ENCODE data around the gene ANKRD9. TPM values are rescaled to one million over a fixed set of nuclear protein-coding genes. Genes with fewer than 3 reads are reported as not detected.
"Not testable (repeated sequence)": the region's sequence is repeated elsewhere in the genome, so short reads cannot be mapped to it uniquely, and the experiment has no call there.

ANKRD9 gene
- total RNA-seq, 8 experiments from 2014 or later: 1.7 to 12.7 (median 7.6) TPM

DNA sequence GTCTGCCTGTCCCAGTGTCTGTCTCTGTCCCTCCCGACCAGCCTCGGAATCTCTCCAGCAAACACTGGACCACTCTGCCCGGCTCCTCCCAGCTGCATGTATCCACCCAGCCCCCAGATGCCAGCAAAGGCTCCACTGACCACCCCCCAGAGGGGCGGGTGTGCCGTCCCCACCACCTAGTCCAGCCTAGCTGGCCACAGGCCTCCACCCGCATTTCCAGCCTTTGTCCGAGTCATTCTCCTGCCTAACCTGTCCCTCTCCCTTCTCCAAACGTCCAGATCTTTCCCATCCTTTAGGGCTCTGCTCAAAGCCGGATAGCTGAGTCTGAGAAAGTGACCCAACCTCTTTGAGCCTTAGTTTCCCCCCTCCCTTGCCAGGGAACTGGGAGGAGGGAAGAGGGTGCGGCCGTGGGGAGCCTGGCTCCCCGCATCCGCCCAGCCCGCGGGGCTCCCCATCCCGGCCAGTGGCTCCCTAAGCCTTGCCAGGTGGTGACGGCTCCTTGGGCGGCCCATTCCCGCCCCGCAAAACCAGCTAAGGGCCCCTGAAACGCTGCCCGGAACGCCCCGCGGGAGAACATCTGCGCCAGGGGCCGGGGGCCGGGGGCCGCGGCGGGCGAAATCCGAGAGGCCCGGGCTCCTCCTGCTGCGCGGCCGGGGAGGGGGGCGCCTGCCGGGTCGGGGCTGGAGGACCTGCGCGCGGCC is 34.6 kb upstream of the ANKRD9 start:
- in situ Hi-C loops (cut with MboI; ENCODE audit: low pct_unique_long_range_greater_than_20kb in 2 of 9, low sequenced_read_pairs in 9 of 9, unreplicated experiment in 9 of 9): no loop called here
- Histone ChIP-seq H3K27ac (no peak overlapping the region), H3K4me3 (no peak overlapping the region), H3K4me1 (replicated peaks in 1 of 2) (peaks cover 5 to 19% of the 10 kb centered on the region in 2 donors)
- 0 to 67% (median 19%) methylated on average over 2 to 3 of the region's 43 CpGs; no CpG with 5 or more reads in 7 of the 10 experiments for WGBS, 10 experiments
- peak in 3 of 8 experiments; percentile 30 to 46 (median 32) for ATAC-seq (replicated peaks in 6 of 8)

DNA sequence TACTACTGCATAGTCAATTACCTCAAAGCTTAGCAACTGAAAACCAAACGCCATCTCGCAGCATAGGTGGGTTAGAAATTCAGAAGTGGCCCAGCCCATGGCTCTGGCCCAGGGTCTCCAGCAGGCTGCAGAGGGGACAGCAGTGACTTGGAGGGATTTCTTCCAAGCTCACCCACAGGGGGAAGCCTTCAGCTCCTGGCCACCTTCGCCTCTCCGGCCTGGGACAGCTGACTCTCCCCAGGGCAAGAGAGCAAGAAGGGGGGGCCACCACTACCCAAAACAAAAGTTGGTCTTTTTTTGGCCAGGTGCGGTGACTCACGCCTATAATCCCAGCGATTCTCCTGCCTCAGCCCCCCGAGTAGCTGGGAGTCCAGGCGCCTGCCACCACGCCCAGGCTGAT is 32.2 kb upstream of the ANKRD9 start:
- H3K4me3 ChIP-seq: no peak overlapping the region
- in situ Hi-C loops (cut with MboI; ENCODE audit: low pct_unique_long_range_greater_than_20kb in 2 of 9, low sequenced_read_pairs in 9 of 9, unreplicated experiment in 9 of 9): no loop called here
- peaks cover 5 to 19% of the 10 kb centered on the region in 2 donors for H3K4me1 ChIP-seq (replicated peaks in 1 of 2)
- H3K27ac ChIP-seq: no peak overlapping the region
- WGBS, 10 experiments: 70 to 100% (median 83%) methylated on average over 1 to 8 of the region's 10 CpGs; no CpG with 5 or more reads in 3 of the 10 experiments
- ATAC-seq (replicated peaks in 6 of 8): no peak

DNA sequence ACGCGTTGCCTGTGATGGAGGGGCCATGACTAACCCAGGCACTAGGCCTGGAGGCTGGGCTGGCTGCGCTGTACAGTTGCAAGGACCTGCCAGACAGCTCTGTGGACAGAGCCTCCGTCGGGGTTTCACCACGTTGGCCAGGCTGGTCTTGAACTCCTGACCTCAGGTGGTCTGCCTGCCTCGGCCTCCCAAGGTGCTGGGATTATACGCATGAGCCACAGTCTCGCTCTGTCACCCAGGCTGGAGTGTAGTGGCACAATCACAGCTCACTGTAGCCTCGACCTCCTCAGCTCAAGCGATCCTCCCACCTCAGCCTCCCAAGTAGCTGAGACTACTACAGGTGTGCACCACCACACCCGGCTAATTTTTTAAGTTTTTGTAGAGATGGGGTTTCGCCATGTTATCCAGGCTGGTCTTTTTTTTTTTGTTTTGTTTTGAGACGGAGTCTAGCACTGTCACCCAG is 31.5 kb upstream of the ANKRD9 start:
- ATAC-seq (replicated peaks in 6 of 8); H3K27ac ChIP-seq; in situ Hi-C loops (cut with MboI; ENCODE audit: low pct_unique_long_range_greater_than_20kb in 2 of 9, low sequenced_read_pairs in 9 of 9, unreplicated experiment in 9 of 9); H3K4me3 ChIP-seq: not testable (repeated sequence)
- WGBS, 10 experiments: 83 to 100% (median 92%) methylated on average over 1 to 5 of the region's 14 CpGs; no CpG with 5 or more reads in 4 of the 10 experiments
- H3K4me1 ChIP-seq (replicated peaks in 1 of 2): peaks cover 5 to 18% of the 10 kb centered on the region in 2 donors

DNA sequence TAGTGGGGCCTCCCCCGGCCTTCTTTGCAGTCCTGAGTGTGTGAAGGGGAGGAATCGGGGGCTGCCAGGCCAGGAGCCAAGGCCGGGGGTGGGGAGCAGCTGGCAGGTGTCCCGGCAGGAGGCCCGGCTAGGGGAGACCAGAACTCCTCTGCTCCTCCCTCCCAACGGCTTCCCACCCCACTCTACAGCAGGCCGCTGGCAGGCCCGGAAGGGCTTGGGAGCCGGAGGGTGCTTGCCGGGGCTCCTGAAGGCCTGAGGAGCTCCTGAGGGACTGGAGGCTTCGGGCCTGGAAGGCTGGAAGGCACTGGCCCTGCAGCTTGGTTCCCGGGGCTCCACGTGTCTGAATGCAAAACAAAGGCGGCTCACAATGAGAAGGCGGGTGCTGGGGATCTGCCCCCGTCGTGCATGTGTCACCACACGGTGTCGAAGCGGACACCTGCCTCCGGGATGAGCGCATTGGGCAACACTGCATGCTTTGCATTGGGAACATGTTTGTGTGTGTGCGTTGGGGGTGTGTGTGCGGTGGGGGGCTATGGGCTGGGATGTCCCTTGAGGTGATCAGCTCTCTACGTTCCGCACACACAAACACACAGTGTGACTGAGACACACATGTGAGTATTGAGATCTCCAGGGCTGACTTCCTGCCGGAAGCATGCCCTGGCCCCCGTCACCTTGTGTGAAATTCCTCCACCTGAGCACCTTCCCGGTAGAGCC is 30.9 kb upstream of the ANKRD9 start:
- Histone ChIP-seq H3K27ac (peak overlapping the region in 1 of 2 donors; percentile 34), H3K4me1 (replicated peaks in 1 of 2) (peaks cover 5 to 12% of the 10 kb centered on the region in 2 donors), H3K4me3 (no peak overlapping the region)
- in situ Hi-C loops (cut with MboI; ENCODE audit: low pct_unique_long_range_greater_than_20kb in 2 of 9, low sequenced_read_pairs in 9 of 9, unreplicated experiment in 9 of 9): no loop called here
- peak in 7 of 8 experiments; percentile 4 to 81 (median 76) for ATAC-seq (replicated peaks in 6 of 8)
- WGBS, 10 experiments: 73 to 100% (median 98%) methylated on average over 1 to 5 of the region's 29 CpGs; no CpG with 5 or more reads in 6 of the 10 experiments

DNA sequence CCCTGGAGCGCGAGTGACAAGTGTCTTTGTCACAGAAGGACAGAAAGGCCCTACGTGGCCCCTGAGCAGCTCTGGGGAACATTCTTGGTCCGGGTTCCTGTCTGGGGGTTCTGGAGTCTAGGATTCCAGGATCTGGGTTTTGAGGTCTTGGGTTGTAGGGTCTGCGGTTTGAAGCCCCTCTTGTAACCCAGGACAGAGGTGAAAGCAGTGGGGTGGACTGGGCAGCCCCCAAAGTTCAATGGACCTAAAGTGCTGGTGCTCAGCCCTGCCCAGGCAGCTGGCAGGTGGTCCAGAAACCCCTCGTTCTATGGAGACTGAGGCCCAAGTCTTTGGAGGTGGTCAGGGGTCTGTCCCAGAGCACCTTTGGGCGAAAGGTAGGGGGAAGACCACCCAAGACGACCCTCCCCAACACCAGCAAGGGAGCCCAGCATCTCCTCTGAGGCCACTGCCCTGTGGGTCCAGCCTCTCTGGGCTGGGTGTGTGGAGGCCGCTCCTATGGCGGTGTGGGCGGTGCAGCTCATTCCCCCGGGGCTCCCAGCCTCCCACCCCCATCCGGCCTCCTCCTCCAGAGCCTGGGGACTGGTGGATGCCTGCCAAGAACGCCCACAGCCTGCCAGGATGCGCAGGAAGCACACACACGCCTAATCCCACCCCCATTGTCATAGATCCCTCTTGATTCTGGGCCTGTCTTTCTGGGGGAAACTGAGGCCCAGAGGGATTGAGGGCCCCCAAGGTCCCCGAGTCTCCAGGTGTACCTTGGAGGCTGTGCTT is 30.2 kb upstream of the ANKRD9 start:
- H3K27ac ChIP-seq: no peak overlapping the region
- WGBS, 10 experiments: 40 to 100% (median 90%) methylated on average over 1 to 2 of the region's 17 CpGs; no CpG with 5 or more reads in 7 of the 10 experiments
- no peak overlapping the region for H3K4me3 ChIP-seq
- in situ Hi-C loops (cut with MboI; ENCODE audit: low pct_unique_long_range_greater_than_20kb in 2 of 9, low sequenced_read_pairs in 9 of 9, unreplicated experiment in 9 of 9): no loop called here
- H3K4me1 ChIP-seq (replicated peaks in 1 of 2): peaks cover 5 to 9% of the 10 kb centered on the region in 2 donors
- peak; percentile 3 to 56 (median 28) for ATAC-seq (replicated peaks in 6 of 8)

DNA sequence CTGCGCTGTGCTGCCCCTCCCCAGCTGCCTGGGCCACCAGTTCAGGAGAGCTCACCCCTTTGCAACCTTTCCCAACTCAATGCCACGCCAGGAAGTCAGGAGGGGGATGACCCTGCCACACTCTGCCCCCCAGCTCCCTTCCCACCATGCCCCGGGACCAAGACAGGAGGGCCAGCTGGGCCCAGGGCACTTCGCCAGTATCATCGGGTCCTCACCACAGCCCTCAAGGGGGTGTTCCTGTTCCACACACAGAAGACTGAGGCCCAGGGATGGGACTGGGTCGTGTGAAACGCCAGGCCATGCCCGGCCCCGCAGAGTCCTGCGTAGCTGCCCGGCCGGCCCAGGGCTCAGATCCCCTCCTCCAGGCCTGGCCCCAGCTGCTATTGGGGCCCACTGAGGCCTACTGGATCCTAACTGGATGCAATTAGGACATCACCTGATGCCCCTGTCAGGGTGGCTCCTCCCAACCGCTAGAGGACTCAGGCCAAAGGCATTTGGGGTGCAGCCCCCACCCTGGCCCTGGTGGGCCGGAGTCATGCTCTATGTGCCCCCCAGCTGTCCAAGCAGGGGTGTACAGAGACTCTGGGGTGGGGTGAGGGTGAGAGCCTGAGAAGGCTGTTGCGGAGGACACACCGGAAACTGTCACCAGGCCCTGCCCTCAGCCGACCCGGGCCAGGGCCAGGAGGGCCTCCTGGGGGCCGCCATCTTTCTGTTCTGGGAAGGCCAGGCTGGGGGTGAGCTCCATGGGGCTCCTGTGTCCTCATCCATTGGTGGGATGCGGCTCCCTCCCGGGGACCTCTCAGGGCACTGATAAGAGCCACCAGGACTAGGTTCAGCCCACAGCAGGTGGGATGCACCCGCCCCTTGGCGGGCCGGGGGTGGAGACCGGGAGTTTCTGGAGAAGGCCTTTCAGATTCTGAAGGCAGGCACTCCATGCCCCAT is 29.3 kb upstream of the ANKRD9 start:
- no peak overlapping the region for H3K4me3 ChIP-seq
- in situ Hi-C loops (cut with MboI; ENCODE audit: low pct_unique_long_range_greater_than_20kb in 2 of 9, low sequenced_read_pairs in 9 of 9, unreplicated experiment in 9 of 9): no loop called here
- 20 to 100% (median 80%) methylated on average over 1 to 6 of the region's 25 CpGs; no CpG with 5 or more reads in 5 of the 10 experiments for WGBS, 10 experiments
- ATAC-seq (replicated peaks in 6 of 8): no peak
- H3K27ac ChIP-seq: no peak overlapping the region
- H3K4me1 ChIP-seq (replicated peaks in 1 of 2): peaks cover 5 to 9% of the 10 kb centered on the region in 2 donors

DNA sequence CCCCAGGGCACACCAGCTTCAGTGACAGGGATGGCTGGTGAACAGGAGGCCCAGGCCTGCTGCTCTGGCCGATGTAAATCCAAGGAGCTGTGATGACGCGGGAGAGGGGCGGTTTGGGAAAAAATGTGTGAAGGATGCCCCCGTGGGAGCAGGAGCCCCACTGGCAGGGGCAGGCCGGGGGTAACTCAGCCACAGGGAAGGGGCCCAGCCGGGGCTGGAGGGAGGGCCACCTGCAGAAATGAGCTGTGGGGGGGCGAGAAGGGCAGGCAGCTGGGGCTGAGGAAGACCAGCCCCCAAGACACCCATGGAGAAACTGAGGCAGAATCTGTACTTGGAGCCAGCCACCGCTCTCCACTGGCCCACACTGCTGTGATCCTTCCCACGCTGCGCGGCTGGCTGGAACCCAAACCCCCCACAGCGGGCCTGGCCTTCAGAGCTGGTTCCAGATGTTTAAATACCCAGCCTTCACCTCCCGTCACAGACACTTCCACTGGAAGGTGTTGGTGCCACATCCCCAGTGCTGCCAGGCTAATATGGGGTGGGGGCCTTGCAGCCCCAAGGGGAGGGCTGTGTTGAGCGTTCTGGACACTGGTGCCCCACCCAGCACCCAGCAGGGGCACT is 28.5 kb upstream of the ANKRD9 start:
- ATAC-seq (replicated peaks in 6 of 8): no peak
- peaks cover 5 to 9% of the 10 kb centered on the region in 2 donors for H3K4me1 ChIP-seq (replicated peaks in 1 of 2)
- WGBS, 10 experiments: 20 to 100% (median 67%) methylated on average over 1 to 3 of the region's 15 CpGs; no CpG with 5 or more reads in 7 of the 10 experiments
- H3K4me3 ChIP-seq: no peak overlapping the region
- H3K27ac ChIP-seq: no peak overlapping the region
- in situ Hi-C loops (cut with MboI; ENCODE audit: low pct_unique_long_range_greater_than_20kb in 2 of 9, low sequenced_read_pairs in 9 of 9, unreplicated experiment in 9 of 9): no loop called here

DNA sequence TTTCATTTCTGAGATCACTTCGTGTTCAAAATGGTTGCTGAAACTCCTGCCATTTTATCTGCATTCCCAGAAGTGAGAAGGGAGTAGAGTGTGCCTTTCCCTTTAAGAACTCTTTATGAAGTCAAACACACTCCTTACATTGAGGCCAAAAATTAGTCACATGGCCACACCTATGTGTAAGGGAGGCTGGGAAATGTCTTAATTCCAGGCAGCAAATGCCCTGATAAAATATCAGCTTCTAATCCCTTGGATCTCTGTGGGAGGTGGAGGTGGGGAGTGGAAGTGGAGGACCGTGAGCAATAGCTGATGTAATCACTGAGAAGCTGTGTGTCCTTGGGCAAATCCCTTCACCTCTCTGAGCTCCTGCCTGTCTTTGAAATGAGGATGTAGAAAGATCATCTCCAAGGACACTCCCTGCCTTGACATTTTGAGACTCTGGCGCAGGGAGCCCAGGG is 22.7 kb upstream of the ANKRD9 start:
- 62 to 94% (median 71%) methylated on average over 1 to 2 of the region's 3 CpGs; no CpG with 5 or more reads in 7 of the 10 experiments for WGBS, 10 experiments
- in situ Hi-C loops (cut with MboI; ENCODE audit: low pct_unique_long_range_greater_than_20kb in 2 of 9, low sequenced_read_pairs in 9 of 9, unreplicated experiment in 9 of 9): no loop called here
- Histone ChIP-seq H3K4me1 (replicated peaks in 1 of 2) (no peaks in the 10 kb centered on the region), H3K27ac (no peak overlapping the region), H3K4me3 (no peak overlapping the region)
- peak in 2 of 8 experiments; percentile 1 for ATAC-seq (replicated peaks in 6 of 8)

DNA sequence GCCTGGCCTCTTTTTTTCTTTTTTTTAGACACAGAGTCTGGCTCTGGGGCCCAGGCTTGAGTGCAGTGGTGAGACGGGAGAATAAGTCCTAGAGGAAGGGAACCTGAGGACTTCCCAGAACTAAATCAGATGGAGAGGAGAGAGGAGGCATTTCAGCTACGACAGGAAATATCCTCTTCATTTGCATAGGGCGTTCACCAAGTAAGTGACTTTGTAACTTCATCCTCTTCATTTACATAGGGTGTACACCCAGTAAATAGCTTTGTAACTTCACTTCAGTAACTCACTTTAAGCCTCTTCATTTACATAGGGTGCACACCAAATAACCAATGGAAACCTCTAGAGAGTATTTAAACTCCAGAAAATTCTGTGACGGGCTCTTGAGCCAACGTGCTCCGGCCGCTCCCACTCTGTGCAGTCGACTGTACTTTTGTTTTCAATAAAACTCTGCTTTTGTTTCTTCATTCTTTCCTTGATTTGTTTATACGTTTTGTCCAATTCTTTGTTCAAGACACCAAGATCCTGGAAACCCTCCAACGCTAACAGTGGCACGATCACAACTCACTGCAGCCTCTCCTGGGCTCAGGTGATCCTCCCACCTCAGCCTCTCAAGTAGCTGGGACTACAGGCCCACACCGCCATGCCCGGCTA is 21.4 kb upstream of the ANKRD9 start:
- Histone ChIP-seq H3K27ac (no peak overlapping the region), H3K4me1 (replicated peaks in 1 of 2) (peaks cover 0 to under 1% of the 10 kb centered on the region in 2 donors), H3K4me3 (no peak overlapping the region)
- ATAC-seq (replicated peaks in 6 of 8): peak in 6 of 8 experiments; percentile 29 to 91 (median 64)
- in situ Hi-C loops (cut with MboI; ENCODE audit: low pct_unique_long_range_greater_than_20kb in 2 of 9, low sequenced_read_pairs in 9 of 9, unreplicated experiment in 9 of 9): no loop called here
- WGBS, 10 experiments: 5 to 92% (median 68%) methylated on average over 1 to 13 of the region's 13 CpGs; no CpG with 5 or more reads in 1 of the 10 experiments

DNA sequence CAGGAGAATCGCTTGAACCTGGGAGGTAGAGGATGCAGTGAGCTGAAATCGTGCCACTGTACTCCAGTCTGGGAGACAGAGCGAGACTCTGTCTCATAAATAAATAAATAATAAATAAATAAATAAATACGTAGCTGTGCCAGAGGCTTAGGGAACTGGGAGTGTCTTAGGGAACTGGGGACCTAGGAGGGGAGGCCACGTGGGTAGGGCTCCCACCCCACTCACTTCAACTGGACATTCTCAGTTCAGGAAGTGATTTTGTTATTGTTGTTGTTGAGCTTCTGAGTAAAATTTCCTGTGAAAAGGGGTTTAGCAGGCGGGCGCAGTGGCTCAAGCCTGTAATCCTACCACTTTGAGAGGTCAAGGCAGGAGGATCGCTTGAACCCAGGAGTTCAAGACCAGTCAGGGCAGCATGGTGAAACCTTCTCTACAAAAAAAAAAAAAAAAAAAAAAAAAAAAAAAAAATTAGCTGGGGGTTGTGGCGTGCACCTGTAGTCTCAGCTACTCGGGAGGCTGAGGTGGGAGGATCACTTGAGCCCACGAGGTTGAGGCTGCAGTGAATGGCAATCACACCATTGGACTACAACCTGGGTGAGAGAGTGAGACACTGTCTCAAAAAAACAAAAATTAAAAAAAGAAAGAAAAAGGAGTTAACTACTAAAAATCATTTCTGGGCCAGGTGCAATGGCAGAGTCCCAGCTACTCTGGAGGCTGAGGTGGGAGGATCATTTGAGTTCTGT is 19.0 kb upstream of the ANKRD9 start:
- WGBS, 10 experiments: 73 to 100% (median 90%) methylated on average over 1 to 11 of the region's 11 CpGs
- H3K27ac ChIP-seq: no peak overlapping the region
- peaks cover 3% of the 10 kb centered on the region in 2 donors for H3K4me1 ChIP-seq (replicated peaks in 1 of 2)
- no peak overlapping the region for H3K4me3 ChIP-seq
- in situ Hi-C loops (cut with MboI; ENCODE audit: low pct_unique_long_range_greater_than_20kb in 2 of 9, low sequenced_read_pairs in 9 of 9, unreplicated experiment in 9 of 9): no loop called here
- no peak for ATAC-seq (replicated peaks in 6 of 8)

Measured in motor neuron (in vitro differentiated cells).